SW 1271 (cell line): ENCODE measurements around the gene KCNJ15.
A peak's percentile ranks its signal among the peaks of the same experiment; 100 is the strongest.

ENCODE experiments used
- DNase-seq, 2 experiments: peaks; one replicate each; lab custom pipeline; 2025; lab: John Stamatoyannopoulos, UW

The KCNJ15 gene

DNA sequence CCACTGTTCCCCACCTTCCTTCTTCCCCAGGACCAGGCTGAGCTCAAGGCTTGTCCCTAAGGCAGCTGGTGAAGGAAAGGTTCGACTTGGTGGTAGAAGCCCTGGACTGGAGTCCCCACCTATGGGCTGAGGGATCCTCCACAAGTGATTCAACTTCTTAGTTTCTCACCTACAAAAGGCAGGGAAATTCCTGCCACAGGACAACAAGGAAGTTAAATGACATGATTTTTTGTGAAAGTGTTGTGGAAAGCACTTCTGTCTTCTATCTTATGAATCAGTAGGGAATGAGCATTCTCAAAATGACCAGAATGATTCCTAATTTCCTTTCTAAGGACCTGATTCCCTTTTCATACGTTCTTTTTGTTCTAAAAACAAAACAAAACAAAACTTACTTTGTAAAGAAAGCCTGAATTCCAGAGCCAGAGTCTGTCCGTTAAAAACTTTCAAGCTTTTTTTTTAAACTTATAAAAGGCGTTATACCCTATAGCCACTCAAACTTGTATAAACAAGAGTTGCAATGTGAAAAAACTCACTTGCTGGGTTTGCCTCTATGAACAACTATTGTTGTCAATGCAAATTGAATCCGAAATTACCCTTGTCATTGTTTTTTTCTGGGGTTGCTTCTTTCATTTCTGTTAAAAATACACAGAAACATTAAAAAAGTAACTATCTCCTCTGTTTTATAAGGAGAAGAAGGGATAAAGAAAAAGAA lies 12.2 kb downstream of the KCNJ15 start:
- no peak for DNase-seq

DNA sequence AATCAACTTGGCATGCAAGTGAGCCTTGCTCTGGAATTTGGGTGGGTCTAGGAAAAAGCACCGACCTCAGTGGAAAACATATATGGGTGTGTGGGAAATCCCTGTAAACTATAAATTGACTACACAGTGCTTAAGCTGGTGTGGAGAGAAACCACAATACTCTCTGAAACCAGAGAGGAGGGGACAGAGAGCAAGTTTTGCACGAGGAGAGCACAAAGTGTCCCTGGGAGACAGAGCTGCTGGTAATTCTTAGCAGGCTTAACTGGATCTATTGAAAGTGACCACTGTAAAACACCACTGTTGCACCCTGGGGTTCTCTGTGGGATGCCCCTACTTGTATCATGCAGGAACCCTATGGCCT lies 12.8 kb downstream of the KCNJ15 start:
- no peak for DNase-seq

DNA sequence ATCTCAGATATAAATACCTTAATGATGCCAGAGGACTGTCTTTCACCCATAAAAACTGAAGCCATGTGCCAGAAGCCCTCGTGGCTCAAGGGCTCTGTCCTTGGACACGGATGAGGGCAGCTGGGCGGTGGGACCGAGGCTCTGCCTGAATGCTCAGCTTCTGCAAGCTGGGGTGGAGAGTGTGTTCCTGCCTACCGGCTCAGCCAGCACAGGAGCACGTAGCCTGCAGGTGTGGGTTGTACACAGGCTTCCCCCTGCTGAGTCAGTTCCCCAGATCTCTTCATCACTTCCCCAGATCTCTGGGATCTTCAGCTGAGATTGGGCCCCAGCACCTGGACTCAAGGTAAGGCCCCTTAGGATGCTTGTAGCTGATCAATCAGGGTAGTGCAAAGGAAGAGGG lies 15.4 kb downstream of the KCNJ15 start:
- no peak for DNase-seq

DNA sequence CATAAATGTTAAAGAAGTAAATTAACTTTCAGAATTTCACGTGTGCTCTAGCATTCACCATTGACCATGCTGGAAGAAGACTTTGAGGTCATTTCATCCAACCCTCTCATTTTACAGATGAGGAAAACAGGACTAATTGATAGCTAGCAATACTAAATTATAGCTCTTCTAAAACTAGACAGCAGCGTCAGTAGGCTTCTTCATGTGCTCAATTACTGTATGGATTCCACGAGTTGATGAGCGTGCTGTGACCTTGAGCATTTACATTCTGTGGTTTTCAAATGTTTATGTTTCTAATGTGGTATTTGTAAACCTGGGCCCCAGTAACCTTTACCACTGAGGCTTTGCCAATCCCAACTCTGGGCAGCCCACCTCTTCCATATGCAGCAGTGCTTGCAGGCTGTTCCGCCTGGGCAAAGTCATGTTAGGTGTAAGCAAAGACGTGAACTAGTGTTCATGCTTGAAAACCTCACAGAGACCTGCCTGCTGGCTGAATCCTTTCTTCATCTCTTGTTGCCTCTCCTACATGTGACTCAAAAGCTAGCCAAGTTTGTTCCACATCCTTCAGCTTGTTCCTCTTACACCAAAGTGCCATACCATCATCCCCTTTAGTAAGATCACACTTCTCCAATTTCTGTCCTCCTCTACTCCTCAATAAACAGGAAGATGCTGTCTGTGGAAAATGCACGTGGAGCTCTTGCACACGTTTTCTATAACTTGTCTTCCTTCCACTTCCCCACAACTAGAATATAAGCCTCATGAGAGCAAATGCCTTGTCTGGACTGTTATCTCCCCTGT lies 17.2 kb downstream of the KCNJ15 start:
- DNase-seq, result no peak

DNA sequence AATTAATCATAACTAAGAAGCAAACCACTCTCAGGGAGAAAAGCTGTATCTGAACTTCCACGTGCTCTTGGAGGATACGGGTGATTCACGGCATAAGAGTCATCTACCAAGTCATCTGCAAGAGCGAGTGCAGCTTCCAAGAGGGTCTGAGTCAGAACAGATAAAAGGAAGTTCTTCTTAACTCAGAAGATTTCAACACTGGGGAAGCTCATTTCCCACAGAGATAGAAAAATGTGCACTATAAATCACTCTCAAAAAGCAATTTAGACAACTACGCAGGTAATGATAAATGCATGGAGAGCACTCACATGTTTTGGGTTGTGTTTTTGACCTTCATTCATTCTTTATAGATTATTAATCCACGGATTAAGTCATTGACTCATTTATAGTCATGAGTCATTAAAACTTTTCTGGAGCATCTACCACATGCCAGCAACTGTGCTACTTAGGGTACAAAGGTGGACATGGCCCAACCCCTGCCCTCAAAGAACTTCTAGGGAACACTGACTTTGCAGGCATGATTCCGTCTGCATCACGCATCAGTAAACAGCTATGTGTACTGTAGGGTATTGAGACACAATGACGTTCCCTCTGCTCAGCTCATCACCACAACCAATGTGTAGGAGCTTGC lies 20.8 kb downstream of the KCNJ15 start:
- DNase-seq, result peak; percentile 28 to 66

DNA sequence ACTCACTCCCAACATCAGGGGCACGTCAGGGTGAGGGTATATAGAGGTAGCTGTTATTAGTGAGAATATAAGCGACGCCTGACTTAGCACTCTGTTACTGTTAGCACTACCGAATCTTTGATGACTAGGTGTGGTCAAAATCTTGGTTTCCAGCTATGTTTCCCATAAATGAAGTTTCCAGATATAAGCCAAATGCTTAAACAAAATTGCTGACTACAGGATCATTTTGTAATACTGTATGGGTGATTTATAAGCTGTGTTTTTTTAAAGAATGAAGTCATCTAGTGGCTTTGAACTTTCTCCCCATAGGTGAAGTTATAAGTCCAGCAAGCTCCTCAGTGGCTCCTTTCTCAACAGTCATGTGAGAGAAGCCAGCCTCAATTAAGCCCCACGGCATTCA lies 23.7 kb downstream of the KCNJ15 start:
- no peak for DNase-seq

DNA sequence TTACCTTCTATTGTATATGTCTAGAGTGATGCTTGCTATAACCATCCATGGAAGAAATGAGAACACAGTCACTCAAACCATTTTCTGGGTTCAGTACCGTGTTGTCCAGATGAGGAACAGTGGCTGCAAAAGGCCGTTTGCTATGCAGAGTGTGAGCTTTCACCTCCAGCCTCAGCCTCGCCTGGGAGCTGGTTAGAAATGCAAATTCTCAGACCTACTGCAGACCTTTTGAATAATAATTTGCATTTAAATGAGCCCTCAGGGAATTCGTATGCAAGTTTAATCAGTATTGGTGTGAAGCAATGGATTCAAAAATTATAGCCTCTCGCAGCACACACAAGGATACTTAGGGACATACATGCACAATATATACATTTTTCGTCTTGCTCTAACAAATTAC lies 24.1 kb downstream of the KCNJ15 start:
- no peak for DNase-seq

DNA sequence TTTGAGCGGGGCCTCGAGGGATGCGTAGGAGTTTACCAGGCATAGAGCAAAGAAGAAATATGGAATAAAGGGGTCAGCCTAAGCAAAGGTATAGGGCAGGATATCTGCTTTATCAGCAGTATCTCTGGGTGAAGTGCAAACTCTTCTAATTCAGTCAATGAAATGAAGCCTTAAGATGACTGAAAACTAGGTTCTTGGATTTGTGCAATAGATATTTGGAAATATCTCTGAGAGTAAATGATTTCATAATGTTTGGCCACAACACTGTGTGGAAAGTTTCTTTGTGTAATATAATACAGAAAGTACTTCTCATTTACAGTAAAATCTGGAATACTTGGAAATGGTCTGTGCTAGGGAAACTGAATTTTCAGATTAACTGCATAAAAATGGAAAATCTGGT lies 26.1 kb downstream of the KCNJ15 start:
- DNase-seq, result no peak

DNA sequence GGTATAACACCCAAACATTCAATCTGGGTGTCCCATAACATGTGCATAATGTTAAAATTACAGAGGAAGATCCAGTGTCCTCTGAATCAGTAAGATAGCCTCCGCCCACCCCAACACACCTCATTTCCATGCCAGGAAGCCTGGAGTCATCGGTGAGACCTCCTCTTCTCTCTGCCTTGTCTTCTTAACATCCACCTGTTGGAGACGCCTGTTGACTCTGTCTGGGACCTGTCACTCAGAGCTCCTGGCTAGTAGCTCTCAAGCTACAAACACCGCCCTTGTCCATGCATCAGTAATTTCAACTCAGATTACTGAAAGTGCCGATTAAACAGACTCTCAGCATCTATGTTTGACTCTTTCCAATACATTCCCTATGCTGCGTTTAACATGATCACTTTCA lies 27.4 kb downstream of the KCNJ15 start:
- no peak for DNase-seq

DNA sequence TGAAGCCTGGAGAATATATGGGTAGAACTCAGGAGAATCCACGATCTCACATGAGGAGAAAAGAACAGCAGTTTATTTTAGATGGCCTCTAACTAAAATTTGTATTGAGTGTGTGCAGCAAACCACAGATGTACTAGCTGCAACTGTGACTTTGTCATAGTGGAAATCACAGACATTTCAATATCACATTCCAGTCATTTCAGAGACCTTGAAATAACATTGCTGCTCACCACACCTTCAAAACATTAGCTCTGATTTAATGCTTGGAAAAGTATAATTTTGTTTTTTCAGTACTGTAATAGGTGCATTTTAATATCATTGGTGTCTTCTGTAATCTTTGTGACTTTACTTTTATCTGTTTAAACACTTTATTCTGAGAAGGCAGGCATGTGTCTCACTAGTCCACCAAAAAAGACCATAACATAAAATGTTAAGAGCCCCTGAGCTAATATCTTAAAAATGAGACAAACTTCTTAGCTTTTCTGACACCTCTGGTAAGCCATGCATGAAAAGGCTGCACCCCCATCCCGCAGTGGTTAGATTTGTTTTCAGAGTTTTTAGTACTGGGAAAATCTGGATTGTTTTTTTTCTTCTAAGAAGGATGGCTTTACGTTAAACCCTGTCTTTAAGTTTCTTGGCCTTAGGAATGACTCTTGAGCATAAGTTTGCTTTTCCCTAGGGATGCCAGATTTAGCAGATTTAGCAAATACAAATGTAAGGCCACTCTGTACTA lies 30.1 kb downstream of the KCNJ15 start:
- DNase-seq, result no peak

DNA sequence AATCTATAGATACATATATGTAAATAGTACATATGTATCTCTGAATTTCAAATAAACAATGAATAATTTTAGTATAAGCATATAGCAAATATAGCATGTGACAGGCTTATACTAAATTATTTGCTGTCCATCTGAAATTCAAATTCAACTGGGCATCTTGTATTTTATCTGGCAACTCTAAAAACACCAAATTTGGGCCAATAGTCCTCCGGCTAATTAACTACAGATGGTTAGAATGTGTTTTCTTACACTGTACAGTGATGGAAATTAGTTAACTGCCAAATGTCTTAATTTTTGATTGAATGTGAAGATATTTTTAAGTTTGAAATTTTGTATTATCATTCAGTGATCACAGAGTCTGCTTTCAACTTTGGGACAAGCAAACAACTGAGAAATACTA lies 30.7 kb downstream of the KCNJ15 start:
- DNase-seq, result no peak

DNA sequence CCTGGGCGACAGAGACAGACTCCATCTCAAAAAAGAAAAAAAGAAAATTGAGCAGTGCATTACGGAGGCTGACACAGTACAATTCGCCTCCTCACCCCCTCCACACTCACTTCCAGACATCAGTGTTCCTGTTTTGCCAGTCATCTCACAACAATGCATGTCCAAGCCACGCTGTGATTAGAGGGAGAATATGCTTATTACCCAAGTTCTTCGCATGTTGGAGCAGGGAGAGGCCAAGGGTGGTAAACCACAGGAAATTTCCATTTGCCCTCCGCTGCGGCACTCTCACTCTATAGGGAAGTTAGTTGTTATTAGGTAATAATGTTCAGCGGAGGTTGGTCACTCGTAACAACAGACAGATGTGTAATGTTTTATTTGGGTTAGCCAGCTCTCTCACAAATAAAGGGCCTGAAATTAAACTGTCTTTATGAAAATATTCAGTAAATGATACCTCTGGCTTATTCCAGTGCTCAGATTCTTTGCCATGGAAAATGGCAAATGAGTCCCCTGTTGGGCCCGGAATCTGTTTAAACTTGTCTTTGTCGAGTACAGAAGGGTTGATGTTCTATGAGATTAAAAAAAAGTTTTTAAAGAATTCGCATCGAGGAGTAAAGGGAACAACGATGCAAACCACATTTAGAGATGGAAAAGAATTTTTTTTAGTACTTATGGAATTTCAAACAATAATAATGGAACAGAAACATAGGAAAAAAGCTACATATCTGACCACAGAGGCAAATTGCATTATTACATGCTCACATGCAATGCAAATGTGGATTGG lies 33.1 kb downstream of the KCNJ15 start:
- no peak for DNase-seq

DNA sequence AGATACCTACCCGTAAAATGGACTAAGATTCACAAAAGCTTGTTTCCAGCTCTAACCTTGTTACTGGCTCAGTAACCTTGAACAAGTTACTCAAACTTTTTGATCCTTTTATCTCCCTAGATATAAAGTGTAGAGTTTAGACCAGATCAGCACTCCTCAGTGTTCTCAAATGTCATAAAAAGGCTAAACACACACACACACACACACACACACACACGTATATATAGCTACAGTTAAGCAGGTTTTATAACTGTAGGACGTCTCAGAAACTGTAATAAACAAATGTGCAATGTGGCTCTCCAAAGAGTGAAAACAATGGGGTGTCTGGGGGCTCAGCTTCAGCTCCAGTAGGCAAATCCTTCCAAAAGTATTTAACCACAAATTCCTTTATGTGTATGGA lies 34.0 kb downstream of the KCNJ15 start:
- no peak for DNase-seq

DNA sequence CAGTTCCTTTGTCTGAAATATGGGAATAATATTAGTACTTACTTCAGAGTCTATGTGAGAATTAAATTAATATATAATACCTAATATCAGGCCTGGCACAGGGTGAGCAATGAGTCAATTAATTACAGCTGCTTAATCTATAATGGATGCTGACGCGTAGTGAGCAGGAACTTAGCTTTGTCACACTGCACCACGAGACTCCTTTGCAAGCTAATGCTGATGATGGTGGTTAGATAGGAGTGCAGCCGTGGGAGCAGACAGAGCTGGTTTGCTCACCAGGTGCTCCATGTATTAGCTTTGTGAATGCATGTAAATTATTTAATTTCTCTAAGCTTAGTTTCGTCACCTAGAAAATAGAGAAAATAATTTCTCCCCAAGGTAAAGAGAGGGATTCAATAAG lies 35.1 kb downstream of the KCNJ15 start:
- no peak for DNase-seq

DNA sequence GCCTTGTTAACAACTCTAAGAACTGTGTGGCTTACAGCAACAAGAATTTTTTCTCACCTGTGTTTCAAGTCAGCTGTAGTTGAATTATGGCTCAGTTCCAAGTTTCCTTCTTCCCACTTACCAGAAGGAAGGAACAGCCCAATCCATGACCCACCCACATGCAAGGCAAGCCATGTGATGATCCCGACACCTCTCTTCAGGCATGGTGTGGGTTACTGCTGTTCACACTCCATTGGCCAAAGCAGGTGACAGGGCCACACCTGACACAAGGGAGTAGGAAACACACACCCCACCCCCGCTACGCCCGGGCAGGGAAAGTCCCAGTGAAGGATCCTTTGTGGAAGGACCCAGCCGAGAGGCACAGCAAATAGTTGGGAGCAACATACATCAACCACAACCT lies 36.3 kb downstream of the KCNJ15 start:
- no peak for DNase-seq

DNA sequence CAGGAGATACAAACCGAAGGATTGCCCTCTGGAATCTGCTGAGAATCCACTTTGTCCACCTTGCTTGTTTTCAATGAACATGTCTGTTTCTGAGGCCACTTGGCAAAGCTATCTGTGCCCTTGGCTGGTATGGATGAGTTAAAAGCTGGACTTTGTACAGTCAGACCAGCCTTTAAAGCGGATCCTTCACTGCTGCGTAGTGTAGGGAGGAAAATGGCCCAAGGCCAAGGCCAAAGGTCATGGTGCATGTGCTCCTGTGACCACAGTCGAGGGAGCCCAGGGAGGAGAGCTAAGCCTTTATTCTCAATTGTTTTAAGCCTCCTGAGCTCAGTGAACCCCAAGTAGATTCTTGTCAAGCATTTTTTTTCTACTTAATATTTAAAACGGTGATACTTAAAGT lies 37.0 kb downstream of the KCNJ15 start:
- DNase-seq, result no peak

DNA sequence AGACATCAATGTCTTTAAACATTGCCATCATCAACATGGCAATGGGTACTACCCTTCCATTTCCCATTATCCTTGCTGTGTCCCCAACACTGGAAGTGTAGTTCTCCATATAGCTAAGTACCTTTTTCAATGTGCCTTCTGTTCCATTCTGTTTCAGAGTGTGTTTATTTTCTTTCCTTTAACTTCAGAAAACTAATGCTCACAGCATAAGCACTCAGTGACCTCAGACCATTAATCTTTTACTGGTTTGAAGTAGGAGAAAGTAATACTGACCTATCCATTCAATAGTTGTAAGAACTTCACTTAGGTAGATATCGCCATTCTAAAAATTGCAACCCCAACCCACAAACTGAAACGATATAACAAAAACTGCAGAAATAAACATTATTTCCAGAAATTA lies 37.8 kb downstream of the KCNJ15 start:
- no peak for DNase-seq

DNA sequence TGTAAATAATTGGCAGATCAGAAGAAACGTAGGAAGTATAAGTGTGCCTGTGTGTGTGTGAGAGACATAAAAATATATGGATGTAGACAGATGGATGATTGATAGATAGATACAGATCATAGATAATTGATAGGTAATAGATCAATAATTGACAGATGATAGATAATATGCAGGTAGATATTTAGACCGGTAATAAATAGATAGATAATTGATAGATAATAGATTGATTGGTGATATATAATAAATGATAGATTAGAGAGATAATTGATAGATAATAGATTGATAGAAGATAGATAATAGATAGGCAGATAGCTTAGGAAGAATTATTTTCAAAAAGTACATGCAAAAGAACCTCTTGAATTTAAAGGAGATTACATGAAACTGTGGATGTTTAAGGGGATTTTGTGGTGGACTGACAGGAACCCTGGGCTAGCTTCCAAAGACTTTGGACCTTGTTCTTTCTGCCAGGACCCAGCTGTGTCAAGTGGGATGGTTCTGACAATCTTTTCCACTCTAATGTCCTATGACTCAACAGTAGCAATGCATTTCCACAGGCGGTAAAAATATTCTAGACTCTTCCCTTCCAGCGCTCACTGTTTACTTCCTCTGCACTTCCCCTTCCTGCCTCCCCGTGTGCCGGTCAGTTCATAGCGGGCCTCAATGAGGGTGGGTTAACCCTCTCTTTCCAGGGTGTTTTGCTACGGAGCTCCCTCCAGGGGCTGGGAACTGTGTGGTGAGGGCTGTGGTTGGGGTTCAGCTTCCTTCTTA lies 39.4 kb downstream of the KCNJ15 start:
- no peak for DNase-seq

DNA sequence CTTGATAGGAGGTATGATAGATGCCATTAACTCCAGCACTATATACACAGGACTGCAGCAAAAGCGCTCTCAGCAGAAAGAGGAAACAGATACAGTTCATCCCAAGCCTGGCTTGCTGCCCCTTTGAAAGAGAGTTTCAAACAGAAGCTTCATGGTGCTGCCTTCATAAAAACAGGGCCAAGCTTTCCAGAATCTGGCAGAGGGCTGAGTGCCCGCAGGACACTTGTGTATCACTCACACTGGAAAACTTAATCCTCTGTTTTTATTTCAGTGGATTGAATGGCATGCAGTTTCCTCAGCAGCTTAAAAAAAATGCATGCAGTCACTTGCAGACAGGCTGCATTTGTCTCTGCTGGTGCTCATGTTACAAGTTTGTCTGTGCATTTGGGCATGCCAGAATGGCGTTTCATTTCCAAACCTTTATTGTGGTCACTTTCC lies 40.4 kb downstream of the KCNJ15 start:
- DNase-seq, result no peak

DNA sequence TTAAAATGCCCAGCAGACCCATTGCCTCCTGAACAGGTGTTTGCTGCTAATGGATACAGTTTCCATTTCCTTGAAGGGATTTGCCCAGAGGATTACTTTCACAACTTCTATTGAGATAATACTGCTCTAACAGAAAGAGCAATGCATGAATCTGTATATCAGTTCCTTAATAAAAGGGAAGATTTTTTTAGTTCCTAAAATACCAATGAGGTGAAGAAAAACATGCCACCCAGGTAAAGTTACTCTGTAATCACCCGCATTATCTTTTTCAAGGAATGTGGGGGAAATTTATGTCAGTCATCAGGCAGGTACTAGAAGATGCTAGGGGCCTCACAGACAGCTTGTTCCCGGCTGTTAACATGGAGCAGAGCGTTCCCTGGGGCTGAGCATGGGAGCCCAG lies 41.1 kb downstream of the KCNJ15 start:
- no peak for DNase-seq

DNA sequence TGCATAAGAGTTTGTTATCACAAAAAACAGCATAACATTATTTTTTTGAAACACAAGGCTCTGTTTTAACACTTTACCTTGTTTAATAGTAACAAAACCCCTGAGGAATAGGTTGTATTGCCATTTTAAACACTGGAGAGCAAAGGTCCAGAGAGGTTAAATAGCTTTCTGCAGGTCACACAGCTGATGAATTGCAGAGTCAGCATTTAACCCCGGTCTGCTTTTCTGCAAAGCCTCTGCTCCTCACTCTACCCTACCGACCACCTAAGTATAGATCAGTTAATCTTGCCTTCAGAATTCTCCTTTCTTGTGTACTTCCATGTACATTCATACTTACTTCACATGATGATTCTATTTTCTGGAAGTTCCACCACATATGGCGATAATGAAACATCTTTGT lies 42.0 kb downstream of the KCNJ15 start:
- no peak for DNase-seq
